ENCODE results near the gene PTPRR. TPM values are rescaled to one million over a fixed set of nuclear protein-coding genes. Genes with fewer than 3 reads are reported as not detected.

Gene PTPRR
- total and polyA plus RNA-seq, 2 donors from 2014 or later = 0.50 to 0.86 TPM

GRCh38 chr12:70733385-70733784, 187.2 kb downstream of the PTPRR start:
- H3K9me3 ChIP-seq (ENCODE audit: control insufficient read depth in 2 of 3, insufficient read depth in 1 of 3, low read length in 3 of 3) = no peaks in the 10 kb centered on the region
- H3K4me1 ChIP-seq (ENCODE audit: control insufficient read depth in 2 of 3, insufficient read depth in 2 of 3, low read depth in 1 of 3, low read length in 3 of 3) = no peaks in the 10 kb centered on the region
- peak; percentile 84 for TF ChIP-seq CTCF (IDR thresholded peaks at IDR 0.05; ENCODE audit: borderline replicate concordance, extremely low read depth, insufficient read depth)
- FAIRE-seq = peak; percentile 97
- no peak overlapping the region for H3K4me3 ChIP-seq (ENCODE audit: low read length in 3 of 3)
- H3K27me3 ChIP-seq (ENCODE audit: control insufficient read depth, insufficient read depth, low read length) = no peaks in the 10 kb centered on the region
- H3K36me3 ChIP-seq (ENCODE audit: control insufficient read depth in 2 of 3, insufficient read depth in 3 of 3, low read length in 3 of 3) = no peaks in the 10 kb centered on the region
- no peak overlapping the region for H3K9ac ChIP-seq (ENCODE audit: low read length in 3 of 3)
- intact Hi-C loops (cut with DNase I) = loop anchor here (10.0 kb wide), 1 partner anchor 849 kb away; no protein-coding TSS in a partner anchor
- H3K27ac ChIP-seq (ENCODE audit: low read depth in 2 of 2, low read length in 2 of 2) = no peak overlapping the region
- peak in 3 of 5 donors; percentile 45 to 91 (median 86) for DNase-seq

- Histone ChIP-seq H3K9ac (ENCODE audit: low read length in 3 of 3) (no peak overlapping the region), H3K27ac (ENCODE audit: low read depth in 2 of 2, low read length in 2 of 2) (no peak overlapping the region), H3K9me3 (ENCODE audit: control insufficient read depth in 2 of 3, insufficient read depth in 1 of 3, low read length in 3 of 3) (no peaks in the 10 kb centered on the region), H3K36me3 (ENCODE audit: control insufficient read depth in 2 of 3, insufficient read depth in 3 of 3, low read length in 3 of 3) (no peaks in the 10 kb centered on the region), H3K27me3 (ENCODE audit: control insufficient read depth, insufficient read depth, low read length) (no peaks in the 10 kb centered on the region), H3K4me1 (ENCODE audit: control insufficient read depth in 2 of 3, insufficient read depth in 2 of 3, low read depth in 1 of 3, low read length in 3 of 3) (no peaks in the 10 kb centered on the region), H3K4me3 (ENCODE audit: low read length in 3 of 3) (no peak overlapping the region)
- FAIRE-seq (no peak), DNase-seq (no peak)
- intact Hi-C loops (cut with DNase I) = loop anchor here (10.0 kb wide), 1 partner anchor 847 kb away; no protein-coding TSS in a partner anchor
- no peak for TF ChIP-seq CTCF (IDR thresholded peaks at IDR 0.05; ENCODE audit: borderline replicate concordance, extremely low read depth, insufficient read depth)
Observed at GRCh38 chr12:70732287-70732686, 188.3 kb downstream of the PTPRR start.

- Histone ChIP-seq H3K36me3 (ENCODE audit: control insufficient read depth in 2 of 3, insufficient read depth in 3 of 3, low read length in 3 of 3) (no peaks in the 10 kb centered on the region), H3K9ac (ENCODE audit: low read length in 3 of 3) (no peak overlapping the region), H3K27ac (ENCODE audit: low read depth in 2 of 2, low read length in 2 of 2) (no peak overlapping the region), H3K27me3 (ENCODE audit: control insufficient read depth, insufficient read depth, low read length) (no peaks in the 10 kb centered on the region), H3K4me3 (ENCODE audit: low read length in 3 of 3) (no peak overlapping the region), H3K4me1 (ENCODE audit: control insufficient read depth in 2 of 3, insufficient read depth in 2 of 3, low read depth in 1 of 3, low read length in 3 of 3) (no peaks in the 10 kb centered on the region), H3K9me3 (ENCODE audit: control insufficient read depth in 2 of 3, insufficient read depth in 1 of 3, low read length in 3 of 3) (no peaks in the 10 kb centered on the region)
- intact Hi-C loops (cut with DNase I) = loop anchor here (10.0 kb wide), 1 partner anchor 846 kb away; no protein-coding TSS in a partner anchor
- no peak for TF ChIP-seq CTCF (IDR thresholded peaks at IDR 0.05; ENCODE audit: borderline replicate concordance, extremely low read depth, insufficient read depth)
- DNase-seq = no peak
- no peak for FAIRE-seq
Observed at GRCh38 chr12:70730675-70731180, 189.8 kb downstream of the PTPRR start.

GRCh38 chr12:70724444-70724843, 196.1 kb downstream of the PTPRR start:
- FAIRE-seq = no peak

More at GRCh38 chr12:70724444-70724843, 196.1 kb downstream of the PTPRR start:
- Histone ChIP-seq H3K4me3 (ENCODE audit: low read length in 3 of 3) (no peak overlapping the region), H3K9ac (ENCODE audit: low read length in 3 of 3) (no peak overlapping the region), H3K36me3 (ENCODE audit: control insufficient read depth in 2 of 3, insufficient read depth in 3 of 3, low read length in 3 of 3) (no peaks in the 10 kb centered on the region), H3K4me1 (ENCODE audit: control insufficient read depth in 2 of 3, insufficient read depth in 2 of 3, low read depth in 1 of 3, low read length in 3 of 3) (peaks cover 0 to 3% (median 0%) of the 10 kb centered on the region in 3 donors), H3K9me3 (ENCODE audit: control insufficient read depth in 2 of 3, insufficient read depth in 1 of 3, low read length in 3 of 3) (no peaks in the 10 kb centered on the region), H3K27ac (ENCODE audit: low read depth in 2 of 2, low read length in 2 of 2) (no peak overlapping the region), H3K27me3 (ENCODE audit: control insufficient read depth, insufficient read depth, low read length) (no peaks in the 10 kb centered on the region)
- peak; percentile 13 for TF ChIP-seq CTCF (IDR thresholded peaks at IDR 0.05; ENCODE audit: borderline replicate concordance, extremely low read depth, insufficient read depth)
- DNase-seq = no peak
- intact Hi-C loops (cut with DNase I) = loop anchor here (5.0 kb wide), 1 partner anchor 137 kb away; no protein-coding TSS in a partner anchor

All from kidney (tissue), 14 donors.